Transverse colon (tissue), 4 donors: ENCODE measurements around the gene BIVM. TPM values are rescaled to one million over a fixed set of nuclear protein-coding genes. Genes with fewer than 3 reads are reported as not detected.

Experiments used
- DNase-seq: peaks from one replicate; pipeline ENCODE4 v3.0.0-alpha.2; 2019
- H3K27ac ChIP-seq, 4 donors: fragments of 200-600 bp; sonication (generic); 2 replicates each; pipeline ENCODE4 v1.5.1; 2016 to 2018; ENCODE audit warnings: inconsistent platforms in 4 of 4
- H3K27me3 ChIP-seq: fragments of 200-600 bp; sonication (generic); 2 replicates; pipeline ENCODE4 v1.5.1; 2017; ENCODE audit warnings: inconsistent platforms
- H3K36me3 ChIP-seq, 4 donors: fragments of 200-600 bp; sonication (generic); 2 replicates each; pipeline ENCODE4 v1.5.1; 2017 to 2019; ENCODE audit warnings: inconsistent platforms in 4 of 4
- H3K4me1 ChIP-seq, 4 donors: fragments of 200-600 bp; sonication (generic); 2 replicates each; pipeline ENCODE4 v1.5.1; 2017 to 2020; ENCODE audit warnings: inconsistent platforms in 4 of 4
- H3K4me3 ChIP-seq, 4 donors: fragments of 200-600 bp; sonication (generic); 1 replicate in 1 of 4; 2 replicates in 3 of 4; pipeline versions ENCODE4 v1.5.1 to v1.6.1; 2017 to 2019; ENCODE audit warnings: inconsistent platforms in 4 of 4
- H3K9me3 ChIP-seq, 2 donors: fragments of 200-600 bp; sonication (generic); 2 replicates each; pipeline ENCODE4 v1.5.1; 2017 to 2019; ENCODE audit warnings: inconsistent platforms in 2 of 2
- EP300 ChIP-seq: sonication (generic); formaldehyde crosslinking; IDR thresholded peaks from one replicate; pipeline ENCODE4 v1.6.1; 2017; ENCODE audit warnings: antibody characterized with exemption, low read depth
- POLR2A ChIP-seq: fragments of 450-650 bp; IDR thresholded peaks from one replicate; pipeline ENCODE4 v1.6.1; 2016; ENCODE audit warnings: antibody characterized with exemption, mild to moderate bottlenecking, moderate library complexity
- POLR2AphosphoS5 ChIP-seq, 3 donors: sonication (generic); formaldehyde crosslinking; IDR thresholded peaks; one replicate each; pipeline ENCODE4 v1.6.1; 2016; ENCODE audit warnings: antibody characterized with exemption in 3 of 3
- WGBS, 2 donors: methylation state at CpG; one replicate each; pipeline ENCODE4 v1.1.5; 2018; ENCODE audit warnings: low coverage in 1 of 2; 5-methylcytosine and 5-hydroxymethylcytosine counted together
- in situ Hi-C, 4 donors: fragments of 200-750 bp; cut with MboI; loops; one replicate each; pipeline versions ENCODE4 v1.15.0 to v1.15.1; 2017; ENCODE audit warnings: low sequenced_read_pairs in 3 of 4, low pct_ligation_motif_present in 1 of 4, low pct_unique_long_range_greater_than_20kb in 1 of 4
- intact Hi-C: fragments of 100-400 bp; cut with DNase I; formaldehyde crosslinking; loops from one replicate; pipeline ENCODE4 v1.15.1; 2023; ENCODE audit warnings: low total_unique reads
- total RNA-seq, 4 donors: library from RNA; depleted of rRNA; stranded (reverse); fragments of >200 nt; gene quantifications; one replicate each; pipeline ENCODE4 v1.1.0, GENCODE V29; 2016
- TF ChIP-seq, protein P1 (sequence below), 5 experiments: fragments of 200-600 bp in 3 of 5; fragments of 450-650 bp in 2 of 5; sonication (generic) in 3 of 5; IDR thresholded peaks; 1 replicate in 2 of 5; 2 replicates in 3 of 5; pipeline ENCODE4 v1.5.1; 2016 to 2017; ENCODE audit warnings: antibody characterized with exemption in 5 of 5, inconsistent platforms in 3 of 5, mild to moderate bottlenecking in 2 of 5, moderate library complexity in 1 of 5

BIVM gene
- total RNA-seq, 4 donors from 2014 or later: 3.0 to 31.4 (median 23.9) TPM

DNA sequence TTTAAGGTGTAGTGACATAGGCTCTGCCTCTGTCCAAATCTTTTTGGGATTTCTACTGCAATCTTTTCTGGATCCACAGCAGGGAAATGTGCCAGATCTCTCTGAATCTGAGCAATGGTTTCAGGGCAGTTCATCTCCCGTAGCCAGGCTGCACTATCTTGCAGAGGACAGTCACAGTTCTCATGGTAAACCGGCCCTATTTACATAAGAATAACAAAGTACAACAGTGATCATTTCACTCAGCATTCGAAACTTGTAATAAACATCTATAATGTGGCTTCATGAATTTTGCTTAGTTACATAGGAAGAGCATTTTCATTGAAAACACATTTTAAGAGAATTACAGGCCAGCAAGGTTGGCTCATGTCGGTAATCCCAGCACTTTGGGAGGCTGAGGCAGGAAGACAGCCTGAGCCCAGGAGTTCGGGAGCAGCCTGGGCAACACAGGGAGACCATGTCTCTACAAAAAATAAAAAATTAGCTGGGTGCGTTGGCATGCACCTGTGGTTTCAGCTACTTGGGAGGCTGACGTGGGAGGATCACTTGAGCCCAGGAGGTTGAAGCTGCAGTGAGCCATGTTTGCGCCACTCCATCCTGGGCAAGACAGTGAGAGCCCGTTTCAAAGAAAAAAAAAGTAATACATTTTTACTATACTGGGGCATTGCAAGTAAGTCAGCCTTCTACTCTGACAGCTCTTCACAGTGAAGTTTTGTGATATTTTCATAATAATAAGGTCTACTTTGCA is 5.1 kb upstream of the BIVM start:
- DNase-seq: no peak
- peaks cover 0 to 12% (median 0%) of the 10 kb centered on the region in 4 donors for H3K36me3 ChIP-seq
- no peak overlapping the region for H3K4me3 ChIP-seq
- WGBS, 2 donors: 91 to 100% methylated on average over 2 to 9 of the region's 9 CpGs
- in situ Hi-C loops (no loop called here), intact Hi-C loops (no loop called here)
- TF ChIP-seq EP300: no peak
- TF ChIP-seq POLR2AphosphoS5 (IDR thresholded peaks at IDR 0.05): no peak
- TF ChIP-seq POLR2A: no peak
- TF ChIP-seq, protein P1, sequence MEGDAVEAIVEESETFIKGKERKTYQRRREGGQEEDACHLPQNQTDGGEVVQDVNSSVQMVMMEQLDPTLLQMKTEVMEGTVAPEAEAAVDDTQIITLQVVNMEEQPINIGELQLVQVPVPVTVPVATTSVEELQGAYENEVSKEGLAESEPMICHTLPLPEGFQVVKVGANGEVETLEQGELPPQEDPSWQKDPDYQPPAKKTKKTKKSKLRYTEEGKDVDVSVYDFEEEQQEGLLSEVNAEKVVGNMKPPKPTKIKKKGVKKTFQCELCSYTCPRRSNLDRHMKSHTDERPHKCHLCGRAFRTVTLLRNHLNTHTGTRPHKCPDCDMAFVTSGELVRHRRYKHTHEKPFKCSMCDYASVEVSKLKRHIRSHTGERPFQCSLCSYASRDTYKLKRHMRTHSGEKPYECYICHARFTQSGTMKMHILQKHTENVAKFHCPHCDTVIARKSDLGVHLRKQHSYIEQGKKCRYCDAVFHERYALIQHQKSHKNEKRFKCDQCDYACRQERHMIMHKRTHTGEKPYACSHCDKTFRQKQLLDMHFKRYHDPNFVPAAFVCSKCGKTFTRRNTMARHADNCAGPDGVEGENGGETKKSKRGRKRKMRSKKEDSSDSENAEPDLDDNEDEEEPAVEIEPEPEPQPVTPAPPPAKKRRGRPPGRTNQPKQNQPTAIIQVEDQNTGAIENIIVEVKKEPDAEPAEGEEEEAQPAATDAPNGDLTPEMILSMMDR (IDR thresholded peaks at IDR 0.05): no peak
- H3K27ac ChIP-seq: no peak overlapping the region
- H3K4me1 ChIP-seq: peaks cover 0 to 11% (median 0%) of the 10 kb centered on the region in 4 donors
- no peaks in the 10 kb centered on the region for H3K9me3 ChIP-seq
- H3K27me3 ChIP-seq: no peaks in the 10 kb centered on the region

DNA sequence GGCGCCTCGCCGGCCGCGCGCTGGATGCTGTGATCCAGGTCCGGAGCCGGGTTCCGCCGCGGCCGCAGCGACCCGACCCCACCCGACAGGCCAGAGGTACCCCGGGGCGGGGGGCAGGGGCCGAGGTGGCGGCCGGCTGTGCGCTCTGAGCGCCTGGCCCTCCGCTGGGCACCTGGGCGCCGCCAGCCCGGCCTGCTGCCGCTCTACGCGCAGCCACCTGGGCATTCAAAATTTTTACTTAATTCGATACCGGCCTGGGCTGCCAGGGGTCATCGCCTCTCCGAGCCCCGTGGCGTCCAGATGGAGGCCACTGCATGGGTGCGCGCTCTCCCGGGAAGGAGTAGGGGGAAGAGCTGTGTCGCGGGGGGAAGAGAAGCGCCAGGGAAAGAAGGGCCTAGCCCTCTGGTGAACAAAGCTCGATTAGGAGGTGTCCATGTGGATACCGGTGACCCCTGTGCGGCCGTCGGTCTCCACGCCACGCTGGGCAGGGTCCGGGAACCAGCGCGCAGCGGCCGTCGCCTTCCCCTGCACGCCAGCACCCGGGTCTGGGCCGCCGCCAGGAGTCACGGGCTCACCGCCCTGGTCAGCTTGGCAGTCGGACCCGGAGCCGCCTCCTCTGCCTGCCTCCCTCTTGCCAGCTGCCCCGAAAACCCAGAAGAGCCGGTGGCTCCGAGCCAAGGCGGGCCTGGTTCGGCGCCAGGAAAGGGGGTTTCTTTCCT is 666 bp downstream of the BIVM start:
- in situ Hi-C loops (no loop called here), intact Hi-C loops (loop anchor here (2.0 to 5.0 kb wide), 2 partner anchors 25 to 48 kb away; partner anchors contain the start of gene ERCC5)
- TF ChIP-seq POLR2A (no peak), POLR2AphosphoS5 (IDR thresholded peaks at IDR 0.05) (no peak), EP300 (no peak)
- TF ChIP-seq, protein P1 (IDR thresholded peaks at IDR 0.05): no peak
- DNase-seq: peak; percentile 26
- no peaks in the 10 kb centered on the region for H3K9me3 ChIP-seq
- peak overlapping the region; percentile 83 to 90 (median 84) for H3K27ac ChIP-seq
- H3K4me3 ChIP-seq: peak overlapping the region; percentile 60 to 79 (median 64)
- H3K27me3 ChIP-seq: no peaks in the 10 kb centered on the region
- 1% methylated on average over 62 of the region's 69 CpGs; no CpG with 5 or more reads in 1 of the 2 donors for WGBS, 2 donors
- no peaks in the 10 kb centered on the region for H3K36me3 ChIP-seq
- H3K4me1 ChIP-seq: peaks cover 0 to 28% (median 2%) of the 10 kb centered on the region in 4 donors

DNA sequence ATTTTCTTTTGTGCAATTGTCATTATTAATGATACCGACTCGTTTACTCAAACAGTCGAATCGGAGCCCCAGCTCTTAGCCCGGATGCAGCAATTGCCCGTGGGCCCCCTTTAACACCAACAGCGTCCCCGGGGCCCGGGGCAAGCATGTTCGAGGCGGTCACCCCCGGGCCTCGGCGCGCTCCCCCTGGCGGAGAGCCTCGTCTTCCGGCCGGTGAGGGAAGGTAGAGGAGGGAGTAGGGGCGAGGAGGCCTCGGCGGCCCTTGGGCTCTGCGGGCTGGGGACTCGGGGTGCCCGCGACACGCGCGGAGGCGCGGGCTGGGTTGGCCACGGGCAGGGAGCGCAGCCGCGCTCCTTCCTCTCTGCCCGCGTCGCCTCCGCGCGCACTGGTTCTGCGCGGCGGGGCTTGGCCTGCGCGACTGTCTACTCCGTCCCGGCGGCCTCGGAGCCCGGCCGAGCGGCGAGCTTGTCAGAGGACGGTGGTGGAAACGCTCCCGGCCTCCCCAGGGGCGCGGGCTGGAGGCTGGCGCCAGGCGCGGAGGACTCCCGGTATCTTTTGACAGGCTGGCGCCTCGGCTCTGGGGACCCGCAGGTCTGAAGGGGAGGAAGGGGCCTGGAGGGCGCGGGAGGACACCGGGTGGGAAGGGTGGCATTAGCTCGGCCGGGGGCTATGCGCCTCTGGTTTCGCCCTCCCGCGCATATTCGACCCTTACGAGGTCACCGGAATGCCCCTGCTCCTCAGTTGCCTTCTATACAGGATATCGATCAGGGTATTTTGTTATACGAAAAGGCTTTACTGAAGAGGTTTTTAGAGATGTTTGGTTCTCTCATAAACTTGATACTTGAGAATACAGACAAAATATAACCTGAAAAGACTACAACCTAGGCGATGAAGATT is 1.5 kb downstream of the BIVM start:
- Histone ChIP-seq H3K9me3 (no peaks in the 10 kb centered on the region), H3K27ac (peak overlapping the region; percentile 83 to 90 (median 84)), H3K36me3 (no peaks in the 10 kb centered on the region), H3K4me1 (peaks cover 0 to 28% (median 2%) of the 10 kb centered on the region in 4 donors), H3K4me3 (peak overlapping the region; percentile 60 to 79 (median 64)), H3K27me3 (no peaks in the 10 kb centered on the region)
- intact Hi-C loops: loop anchor here (5.0 kb wide), 1 partner anchor 47 kb away; the partner anchor contains the start of gene ERCC5
- TF ChIP-seq POLR2AphosphoS5 (IDR thresholded peaks at IDR 0.05): no peak
- TF ChIP-seq POLR2A: peak; percentile 32
- TF ChIP-seq, protein P1 (IDR thresholded peaks at IDR 0.05): peak; percentile 76 to 82 (median 78)
- 3 to 18% methylated on average over 3 to 51 of the region's 81 CpGs for WGBS, 2 donors
- DNase-seq: peak; percentile 87
- in situ Hi-C loops: no loop called here
